GM12874 (cell line): ENCODE results near the gene SYT7.

Experiments
- TF ChIP-seq, protein P1 (sequence below): IDR thresholded peaks from 2 replicates; pipeline ENCODE4 v1.5.1; 2011; ENCODE audit warnings: low read depth, mild to moderate bottlenecking, control low read depth, low read length, moderate library complexity; ENCODE audit not compliant: insufficient read depth

SYT7 gene

DNA sequence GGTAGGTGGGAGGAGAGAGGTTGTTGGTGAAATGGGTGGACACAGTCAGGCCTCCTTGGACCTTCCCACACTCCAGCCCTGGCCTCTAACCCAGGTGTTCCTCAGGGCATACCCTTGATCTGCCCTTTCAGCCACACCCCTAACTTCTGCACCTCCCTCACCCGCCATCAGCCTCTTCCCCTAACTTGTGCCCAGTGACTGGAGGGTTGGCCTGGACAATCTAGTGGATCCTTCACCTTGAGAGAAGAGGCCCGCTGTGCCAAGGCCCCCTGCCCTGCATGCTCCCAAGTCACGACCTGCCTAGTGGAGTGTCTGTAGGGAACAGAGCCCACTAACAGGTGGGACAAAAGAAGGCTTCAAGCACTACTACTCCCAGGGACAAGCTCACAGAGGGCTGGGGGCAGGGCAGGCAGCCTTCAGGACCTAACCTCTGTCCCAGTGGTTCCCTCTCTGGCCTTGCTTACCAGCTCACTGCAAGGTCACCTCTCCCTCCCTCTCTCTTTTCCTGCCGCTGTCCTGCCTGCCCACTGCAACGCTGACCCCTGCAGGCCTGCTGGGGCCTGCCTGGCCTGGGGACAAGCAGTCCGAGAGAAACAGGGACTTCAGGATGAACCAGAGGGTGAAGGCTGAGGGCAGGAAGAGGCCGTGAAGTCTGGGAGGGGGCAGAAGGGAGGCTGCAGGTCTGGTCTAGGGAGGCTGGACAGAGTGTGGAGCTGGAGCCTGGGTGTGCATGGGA lies 3.3 kb downstream of the SYT7 start:
- TF ChIP-seq, protein P1, sequence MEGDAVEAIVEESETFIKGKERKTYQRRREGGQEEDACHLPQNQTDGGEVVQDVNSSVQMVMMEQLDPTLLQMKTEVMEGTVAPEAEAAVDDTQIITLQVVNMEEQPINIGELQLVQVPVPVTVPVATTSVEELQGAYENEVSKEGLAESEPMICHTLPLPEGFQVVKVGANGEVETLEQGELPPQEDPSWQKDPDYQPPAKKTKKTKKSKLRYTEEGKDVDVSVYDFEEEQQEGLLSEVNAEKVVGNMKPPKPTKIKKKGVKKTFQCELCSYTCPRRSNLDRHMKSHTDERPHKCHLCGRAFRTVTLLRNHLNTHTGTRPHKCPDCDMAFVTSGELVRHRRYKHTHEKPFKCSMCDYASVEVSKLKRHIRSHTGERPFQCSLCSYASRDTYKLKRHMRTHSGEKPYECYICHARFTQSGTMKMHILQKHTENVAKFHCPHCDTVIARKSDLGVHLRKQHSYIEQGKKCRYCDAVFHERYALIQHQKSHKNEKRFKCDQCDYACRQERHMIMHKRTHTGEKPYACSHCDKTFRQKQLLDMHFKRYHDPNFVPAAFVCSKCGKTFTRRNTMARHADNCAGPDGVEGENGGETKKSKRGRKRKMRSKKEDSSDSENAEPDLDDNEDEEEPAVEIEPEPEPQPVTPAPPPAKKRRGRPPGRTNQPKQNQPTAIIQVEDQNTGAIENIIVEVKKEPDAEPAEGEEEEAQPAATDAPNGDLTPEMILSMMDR: no peak

DNA sequence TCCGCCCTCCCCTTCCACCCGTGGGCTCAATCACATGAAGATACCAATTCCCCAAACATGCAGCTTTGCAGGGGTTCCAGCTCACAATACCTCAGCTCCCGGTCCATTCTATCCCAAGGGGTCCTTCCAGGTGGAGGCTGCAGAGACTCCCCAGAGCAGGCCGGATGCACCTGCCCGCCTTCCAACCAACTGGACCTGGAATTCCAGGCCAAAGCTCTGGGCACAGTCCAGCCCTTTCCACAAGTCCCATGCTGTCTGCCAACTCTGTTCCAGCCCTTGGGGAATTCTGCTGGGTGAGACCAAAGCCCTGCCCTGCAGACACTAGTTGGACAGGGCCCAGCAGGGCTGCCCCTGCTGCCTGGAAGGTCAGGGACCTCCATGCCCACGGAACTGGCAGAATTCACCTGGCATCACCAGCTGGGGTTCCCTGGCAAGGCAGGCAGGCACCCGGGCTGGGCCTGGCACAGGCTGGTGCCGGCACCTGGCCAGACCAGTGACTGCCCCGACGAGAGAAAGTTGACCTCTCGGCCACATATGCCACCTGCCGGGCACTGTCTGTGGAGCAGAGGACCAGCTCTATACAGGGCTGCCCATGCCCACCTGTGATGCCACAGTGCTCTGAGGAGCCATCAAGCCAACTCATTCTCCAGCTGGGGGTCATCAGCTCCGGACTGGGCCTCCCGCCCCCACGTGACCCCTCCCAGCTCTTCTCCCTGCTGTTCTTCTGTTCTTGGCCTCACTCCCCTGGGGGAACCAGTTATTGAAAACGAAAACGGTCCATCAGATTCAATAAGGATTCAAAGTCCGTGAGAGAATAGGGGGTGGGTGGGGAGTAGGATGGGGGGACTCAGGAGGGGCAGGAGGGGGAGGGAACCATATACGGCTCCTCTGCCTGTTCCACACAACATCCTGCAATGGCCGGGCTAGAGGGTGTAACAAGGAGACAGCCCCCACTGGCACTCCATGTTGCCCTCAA lies 4.7 kb downstream of the SYT7 start:
- TF ChIP-seq, protein P1: no peak

DNA sequence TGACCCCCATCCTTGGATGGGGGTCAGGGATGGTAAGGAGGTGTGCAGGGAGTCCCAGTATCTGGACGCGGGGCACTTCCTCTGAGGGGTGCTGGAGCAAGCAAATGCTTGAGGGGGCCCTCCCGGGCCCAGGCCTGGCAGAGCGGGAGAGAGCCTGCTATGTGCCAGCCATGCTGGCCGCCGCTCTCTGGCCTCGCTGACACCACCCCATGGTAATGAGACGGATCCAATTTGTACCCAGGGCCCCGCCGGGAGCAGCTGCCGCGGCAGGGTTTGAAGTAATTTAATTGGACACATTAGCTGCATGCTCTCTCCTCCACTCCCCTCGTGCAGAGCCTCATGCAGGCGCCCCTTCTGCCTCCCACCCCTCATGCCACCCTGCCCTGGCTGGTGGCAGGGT lies 6.3 kb downstream of the SYT7 start:
- TF ChIP-seq, protein P1: no peak

DNA sequence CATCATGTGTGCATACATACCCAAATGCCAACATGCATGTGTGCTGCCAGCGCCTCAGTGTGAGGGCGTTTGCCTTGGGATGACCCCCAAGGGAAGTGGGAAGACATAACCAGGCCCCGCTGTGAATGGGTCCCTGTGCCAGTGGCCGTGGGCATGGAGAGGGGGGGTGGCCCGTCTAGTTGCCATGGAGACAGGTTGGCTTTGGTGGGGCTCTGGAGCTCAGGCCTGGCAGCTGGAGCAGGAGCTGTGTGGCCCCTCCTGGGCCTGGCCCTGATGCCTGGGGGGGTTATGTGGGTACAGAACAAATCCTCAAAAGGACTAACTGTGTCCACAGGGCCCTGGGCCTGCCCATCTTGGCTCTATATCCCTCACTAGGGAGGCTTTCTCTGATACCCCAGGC lies 8.0 kb downstream of the SYT7 start:
- TF ChIP-seq, protein P1: no peak

DNA sequence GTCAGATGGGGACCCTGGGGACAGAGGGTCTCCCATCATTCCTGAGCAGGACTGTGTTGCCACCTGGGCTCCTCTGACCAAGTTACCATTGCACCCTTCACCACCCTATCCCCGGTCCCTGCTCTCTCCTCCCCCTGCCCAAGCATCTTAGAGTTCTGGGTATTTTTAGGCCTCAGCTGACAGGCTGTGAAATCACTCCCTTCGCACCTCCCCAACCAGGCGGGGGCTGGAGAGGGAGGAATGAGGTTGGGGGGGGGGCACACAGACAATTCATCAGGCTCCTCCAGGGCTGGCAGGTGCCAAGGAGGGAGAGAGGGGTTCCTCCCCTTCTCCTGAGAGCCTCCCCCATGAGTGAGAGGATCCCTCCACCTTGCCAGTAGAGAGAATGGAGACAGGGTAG lies 9.0 kb downstream of the SYT7 start:
- TF ChIP-seq, protein P1: no peak

DNA sequence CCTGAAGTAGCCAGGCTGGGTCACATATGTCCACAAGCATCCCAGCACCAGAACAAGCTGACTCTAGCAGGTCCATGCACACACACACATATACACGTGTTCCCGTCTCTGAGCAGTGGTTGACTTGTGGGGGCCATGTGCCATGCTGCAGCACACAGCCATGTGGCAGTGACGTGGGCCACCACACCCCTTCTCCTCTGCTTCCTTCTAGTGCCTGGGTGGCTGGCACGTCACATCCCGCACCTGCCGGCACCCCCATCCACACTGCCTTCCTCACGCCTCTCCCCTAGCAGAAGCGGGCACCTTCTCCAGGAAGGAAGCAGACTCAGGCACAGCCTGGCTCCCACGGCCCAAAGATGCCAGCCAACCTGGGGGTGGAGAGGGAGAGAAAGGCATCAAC lies 9.5 kb downstream of the SYT7 start:
- TF ChIP-seq, protein P1: no peak

DNA sequence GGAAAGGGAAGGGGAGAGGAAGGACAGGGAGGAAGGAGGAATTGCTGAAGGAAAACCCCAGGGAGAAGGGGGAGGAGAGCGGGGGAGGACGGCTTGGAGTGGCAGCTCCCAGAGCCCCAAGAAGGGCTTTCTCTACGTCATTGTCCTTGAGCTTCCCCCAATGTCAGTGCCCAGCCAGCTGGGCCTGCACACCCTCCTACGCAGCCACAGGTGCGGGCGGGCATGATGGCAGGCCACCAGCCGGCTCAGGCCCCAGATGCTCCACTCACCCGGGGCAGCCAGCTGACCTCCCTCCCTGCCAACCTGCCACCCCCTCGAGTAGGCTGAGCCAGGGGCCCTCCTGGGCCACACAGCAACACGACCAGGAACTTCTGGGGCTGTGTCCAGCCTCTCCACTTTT lies 11.2 kb downstream of the SYT7 start:
- TF ChIP-seq, protein P1: no peak
